ENCODE data around the gene AGAP9. TPM values are rescaled to one million over a fixed set of nuclear protein-coding genes. Genes with fewer than 3 reads are reported as not detected.

Gene AGAP9
- total RNA-seq, 1 experiment from 2014 or later, result 8.4 TPM

GRCh38 chr10:47451998-47452494, 71.4 kb downstream of the AGAP9 start:
- no peak for DNase-seq (ENCODE audit: low spot score)

More at GRCh38 chr10:47451998-47452494, 71.4 kb downstream of the AGAP9 start:
- ChIA-PET POLR2A (no interaction called here), CTCF (no interaction called here)
- no peak for ATAC-seq
- no peak for TF ChIP-seq USF1 (CRISPR knock-in tag; IDR thresholded peaks at IDR 0.05)
- no peak for TF ChIP-seq CDX4 (CRISPR knock-in tag; IDR thresholded peaks at IDR 0.05; ENCODE audit: borderline replicate concordance)
- no peak for TF ChIP-seq ZNF425 (CRISPR knock-in tag; conservative IDR thresholded peaks at IDR 0.05)
- TF ChIP-seq ZNF263 (CRISPR knock-in tag; IDR thresholded peaks at IDR 0.05; ENCODE audit: low read depth), result no peak
- TF ChIP-seq GABPB1 (CRISPR knock-in tag; IDR thresholded peaks at IDR 0.05), result no peak
- no peak for TF ChIP-seq RORB (CRISPR knock-in tag; IDR thresholded peaks at IDR 0.05)
- TF ChIP-seq NR2C2 (CRISPR knock-in tag; IDR thresholded peaks at IDR 0.05), result no peak
- TF ChIP-seq E2F4 (CRISPR knock-in tag; IDR thresholded peaks at IDR 0.05; ENCODE audit: borderline replicate concordance, low read depth), result no peak
- TF ChIP-seq JUN (CRISPR knock-in tag; IDR thresholded peaks at IDR 0.05), result no peak
- TF ChIP-seq ZNF512 (CRISPR knock-in tag; IDR thresholded peaks at IDR 0.05; ENCODE audit: borderline replicate concordance), result no peak
- no peak for TF ChIP-seq ZBTB43 (CRISPR knock-in tag; IDR thresholded peaks at IDR 0.05)
- no peak for TF ChIP-seq PREB (CRISPR knock-in tag; IDR thresholded peaks at IDR 0.05; ENCODE audit: borderline replicate concordance)
- Mint-ChIP-seq H3K4me1 (peaks cover 4% of the 10 kb centered on the region; the same call in 1 of the 2 replicates), H3K27me3 (ENCODE audit: low read depth) (no peaks in the 10 kb centered on the region), H3K9me3 (peaks cover 9% of the 10 kb centered on the region), H3K36me3 (no peaks in the 10 kb centered on the region), H3K4me3 (no peak overlapping the region), H3K27ac (no peak overlapping the region)

Other genes starting within 250 kb of the AGAP9 start
- 0.09 to 0.24 TPM (median 0.18 TPM) in 3 replicates for gene GDF10, start 223.4 kb downstream of the AGAP9 start, total RNA-seq (2021)
- gene GDF2, start 201.2 kb downstream of the AGAP9 start, total RNA-seq (2021), result not detected in 3 replicates
- gene RBP3, start 175.3 kb downstream of the AGAP9 start, total RNA-seq (2021), result not detected in 3 replicates
- gene ZNF488, start 139.3 kb downstream of the AGAP9 start, total RNA-seq (2021), result 7.1 to 8.7 TPM (median 8.0 TPM) in 3 replicates
- gene ANXA8, start 39.5 kb downstream of the AGAP9 start, total RNA-seq (2021), result 0.18 to 0.20 TPM in 2 of 3 replicates, not detected in the other
- gene FAM25G, start 31.9 kb downstream of the AGAP9 start, total RNA-seq (2021), result not detected in 3 replicates
- 0.18 to 0.32 TPM (median 0.28 TPM) in 3 replicates for gene SYT15B, start 240.0 kb upstream of the AGAP9 start, total RNA-seq (2021)

All from WTC11 (cell line).